K562 (cell line): ENCODE data around the gene TBC1D20. TPM values are rescaled to one million over a fixed set of nuclear protein-coding genes. Genes with fewer than 3 reads are reported as not detected.

Experiments used
- DACH1 ChIP-seq: fragments of 450-650 bp; IDR thresholded peaks from 2 replicates; pipeline ENCODE4 v1.6.1; 2018; ENCODE audit not compliant: partially characterized antibody
- DPF2 ChIP-seq: fragments of 450-650 bp; IDR thresholded peaks from 2 replicates; pipeline ENCODE4 v1.6.1; 2016
- ELF2 ChIP-seq: fragments of 250-450 bp; sonication (Bioruptor Pico); IDR thresholded peaks from 2 replicates; pipeline ENCODE4 v1.5.0; 2021; ENCODE audit warnings: mild to moderate bottlenecking
- GATAD2A ChIP-seq: fragments of 450-650 bp; IDR thresholded peaks from 2 replicates; pipeline ENCODE4 v1.6.1; 2017
- JUN ChIP-seq, 2 experiments: sonication (generic) in 1 of 2; formaldehyde crosslinking in 1 of 2; IDR thresholded peaks; 2 replicates each; pipeline versions ENCODE4 v1.6.1 to v1.8.0; 2012 to 2022; ENCODE audit warnings: borderline replicate concordance in 2 of 2, mild to moderate bottlenecking in 2 of 2, improper control_type of control experiment in 1 of 2, low read depth in 1 of 2, low read length in 1 of 2, missing genetic modification reagents in 1 of 2
- NR2C2 ChIP-seq, 2 experiments: fragments of 200-800 bp in 1 of 2; sonication (Bioruptor generic) in 1 of 2; sonication (generic) in 1 of 2; formaldehyde crosslinking in 1 of 2; IDR thresholded peaks; 2 replicates each; pipeline versions ENCODE4 v1.6.1 to v1.8.0; 2016 to 2022; ENCODE audit warnings: mild to moderate bottlenecking in 1 of 2, missing compliant biosample characterization in 1 of 2, missing genetic modification characterization in 1 of 2, missing genetic modification reagents in 1 of 2
- RAD21 ChIP-seq, 2 experiments: fragments of 250-450 bp in 1 of 2; fragments of 450-650 bp in 1 of 2; sonication (Bioruptor Pico) in 1 of 2; formaldehyde crosslinking in 1 of 2; IDR thresholded peaks in 1 of 2; conservative IDR thresholded peaks in 1 of 2; 2 replicates each; pipeline versions ENCODE4 v1.4.0 to v1.8.0; 2020 to 2022; ENCODE audit warnings: mild to moderate bottlenecking in 2 of 2, moderate library complexity in 1 of 2
- ZHX1 ChIP-seq: fragments of 150-350 bp; conservative IDR thresholded peaks from 2 replicates; pipeline ENCODE4 v1.6.1; 2014; ENCODE audit warnings: low read length
- ZNF407 ChIP-seq: fragments of 450-650 bp; IDR thresholded peaks from 2 replicates; pipeline ENCODE4 v1.6.1; 2016; ENCODE audit warnings: low read depth
- ZNF830 ChIP-seq: fragments of 250-450 bp; sonication (Bioruptor Pico); IDR thresholded peaks from 2 replicates; pipeline ENCODE4 v1.5.0; 2021; ENCODE audit warnings: mild to moderate bottlenecking
- polyA plus RNA-seq, 8 experiments: library from polyadenylated mRNA; depleted of rRNA in 4 of 8; stranded (reverse) in 5 of 8; unstranded in 3 of 8; fragments of >200 nt; fragmentation: Nextera tagmentation in 2 of 8; fragmentation: Illumina TruSeq in 1 of 8; extraction: Ambion mirVana in 2 of 8; extraction: Trizol in 1 of 8; gene quantifications; 2 replicates each; pipeline versions ENCODE4 v1.2.1 to v1.2.3, GENCODE V29; 2011 to 2014; ENCODE audit warnings: inconsistent platforms in 1 of 8, missing spikeins in 1 of 8
- total RNA-seq, 7 experiments: library from RNA; depleted of rRNA in 6 of 7; stranded (reverse); fragments of >200 nt in 6 of 7; fragmentation: Illumina TruSeq in 2 of 7; extraction: Trizol in 2 of 7; gene quantifications; 2 replicates each; pipeline versions ENCODE4 v1.2.1 to v1.2.3, GENCODE V29; 2011 to 2021; ENCODE audit warnings: low replicate concordance in 1 of 7
- TF ChIP-seq, protein P1 (sequence below): fragments of 200-800 bp; sonication (Bioruptor generic); IDR thresholded peaks from 2 replicates; pipeline ENCODE4 v1.6.1; 2017; ENCODE audit warnings: missing genetic modification characterization, missing compliant biosample characterization

The TBC1D20 gene
- total and polyA plus RNA-seq, 9 of the 15 experiments (the other 6 are each of a cell fraction or from before 2014, with no cell fraction given) = 7.0 to 25.3 (median 15.1) TPM

DNA sequence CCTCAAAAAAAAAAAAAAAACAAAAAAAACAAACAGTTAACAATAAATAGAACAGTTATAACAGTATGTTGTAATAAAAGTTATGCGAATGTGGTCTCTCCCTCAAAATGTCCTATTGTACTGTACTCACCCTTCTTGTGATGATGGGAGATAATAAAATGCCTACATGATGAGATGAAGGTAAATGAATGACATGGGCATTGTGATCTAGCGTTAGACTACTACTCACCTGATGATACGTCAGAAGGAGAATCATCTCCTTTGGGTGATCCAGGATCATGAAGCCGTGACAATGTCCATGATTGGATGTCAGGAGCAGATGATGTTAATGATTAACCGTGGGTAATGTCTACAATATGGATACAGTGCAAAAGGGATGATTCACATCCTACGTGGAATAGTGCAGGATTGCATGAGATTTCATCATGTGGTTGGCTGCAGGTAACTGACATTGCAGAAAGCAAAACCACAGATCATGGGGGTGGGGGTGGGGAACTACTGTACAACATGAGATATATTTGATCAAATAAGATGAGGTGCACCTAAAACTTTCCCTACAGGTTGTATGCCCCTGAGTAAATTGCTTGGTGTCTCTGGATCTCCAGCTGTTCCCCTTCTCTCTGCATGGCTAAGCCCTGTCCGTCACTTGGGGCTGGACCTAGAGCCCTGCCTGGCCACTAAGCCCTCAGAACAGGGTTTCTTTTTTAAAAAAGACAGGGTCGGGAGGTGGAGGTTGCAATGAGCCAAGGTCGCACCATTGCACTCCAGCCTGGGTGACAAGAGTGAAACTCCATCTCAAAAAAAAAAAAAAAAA lies 60.4 kb downstream of the TBC1D20 start (continued):
- TF ChIP-seq ZNF407 (no peak), ELF2 (CRISPR knock-in tag) (no peak), DPF2 (peak; percentile 86), GATAD2A (0 out of 2 replicates have a peak, but pooled peaks have one; percentile 45), ZHX1 (no peak), NR2C2 (CRISPR knock-in tag; IDR thresholded peaks at IDR 0.05) (no peak), NR2C2 (tag; IDR thresholded peaks at IDR 0.05) (0 out of 2 replicates have a peak, but pooled peaks have one; percentile 13), RAD21 (CRISPR knock-in tag; conservative IDR thresholded peaks at IDR 0.05 in 1 of 2, IDR thresholded peaks at IDR 0.05 in 1 of 2) (peak in 1 of 2 experiments; percentile 28; a peak in 1 of 4 replicates), DACH1 (peak; percentile 16), JUN (IDR thresholded peaks at IDR 0.05; ENCODE audit: borderline replicate concordance, low read depth, low read length) (peak; percentile 92), JUN (CRISPR knock-in tag; IDR thresholded peaks at IDR 0.05; ENCODE audit: borderline replicate concordance) (peak; percentile 94; the same call in 1 of the 2 replicates), ZNF830 (CRISPR knock-in tag) (no peak)
- TF ChIP-seq, protein P1, sequence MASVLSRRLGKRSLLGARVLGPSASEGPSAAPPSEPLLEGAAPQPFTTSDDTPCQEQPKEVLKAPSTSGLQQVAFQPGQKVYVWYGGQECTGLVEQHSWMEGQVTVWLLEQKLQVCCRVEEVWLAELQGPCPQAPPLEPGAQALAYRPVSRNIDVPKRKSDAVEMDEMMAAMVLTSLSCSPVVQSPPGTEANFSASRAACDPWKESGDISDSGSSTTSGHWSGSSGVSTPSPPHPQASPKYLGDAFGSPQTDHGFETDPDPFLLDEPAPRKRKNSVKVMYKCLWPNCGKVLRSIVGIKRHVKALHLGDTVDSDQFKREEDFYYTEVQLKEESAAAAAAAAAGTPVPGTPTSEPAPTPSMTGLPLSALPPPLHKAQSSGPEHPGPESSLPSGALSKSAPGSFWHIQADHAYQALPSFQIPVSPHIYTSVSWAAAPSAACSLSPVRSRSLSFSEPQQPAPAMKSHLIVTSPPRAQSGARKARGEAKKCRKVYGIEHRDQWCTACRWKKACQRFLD (CRISPR knock-in tag) = peak; percentile 27; the same call in 1 of the 2 replicates
